Stimulated activated naive CD4-positive, alpha-beta T cell treated with Interleukin-2 at 50 U/mL for 16 hours (primary cell): ENCODE measurements around the gene RANBP1.
A peak's percentile ranks its signal among the peaks of the same experiment; 100 is the strongest.

ENCODE experiments used
- DNase-seq: peaks from one replicate; lab custom pipeline; 2025; lab: John Stamatoyannopoulos, UW

Gene RANBP1

GRCh38 chr22:20089226-20089976 lies 26.5 kb upstream of the RANBP1 start:
- DNase-seq, result no peak

GRCh38 chr22:20089977-20090729 lies 25.8 kb upstream of the RANBP1 start:
- DNase-seq, result no peak

- no peak for DNase-seq
These were observed 25.1 kb upstream of the RANBP1 start for GRCh38 chr22:20090730-20091240.

- no peak for DNase-seq
These were observed 24.0 kb upstream of the RANBP1 start for GRCh38 chr22:20091690-20092476.

GRCh38 chr22:20092477-20092854 lies 23.4 kb upstream of the RANBP1 start:
- DNase-seq, result no peak

- DNase-seq, result no peak
These were observed 22.3 kb upstream of the RANBP1 start for GRCh38 chr22:20093418-20094196.

GRCh38 chr22:20094197-20094807 lies 21.6 kb upstream of the RANBP1 start:
- DNase-seq, result no peak

- peak; percentile 42 for DNase-seq
These were observed 20.4 kb upstream of the RANBP1 start for GRCh38 chr22:20095521-20095920.

- DNase-seq, result no peak
These were observed 19.1 kb upstream of the RANBP1 start for GRCh38 chr22:20096574-20097420.

- no peak for DNase-seq
These were observed 16.7 kb upstream of the RANBP1 start for GRCh38 chr22:20099099-20099711.

GRCh38 chr22:20101638-20102037 lies 14.3 kb upstream of the RANBP1 start:
- DNase-seq, result no peak

GRCh38 chr22:20102203-20102780 lies 13.6 kb upstream of the RANBP1 start:
- DNase-seq, result no peak

GRCh38 chr22:20105456-20106204 lies 10.3 kb upstream of the RANBP1 start:
- DNase-seq, result no peak

- DNase-seq, result no peak
These were observed 9.6 kb upstream of the RANBP1 start for GRCh38 chr22:20106205-20106848.

- DNase-seq, result no peak
These were observed 9.1 kb upstream of the RANBP1 start for GRCh38 chr22:20106849-20107237.

- no peak for DNase-seq
These were observed 8.4 kb upstream of the RANBP1 start for GRCh38 chr22:20107471-20107901.

- DNase-seq, result no peak
These were observed 7.8 kb upstream of the RANBP1 start for GRCh38 chr22:20107951-20108756.
